ENCODE data around the gene ADCK1.

DNA sequence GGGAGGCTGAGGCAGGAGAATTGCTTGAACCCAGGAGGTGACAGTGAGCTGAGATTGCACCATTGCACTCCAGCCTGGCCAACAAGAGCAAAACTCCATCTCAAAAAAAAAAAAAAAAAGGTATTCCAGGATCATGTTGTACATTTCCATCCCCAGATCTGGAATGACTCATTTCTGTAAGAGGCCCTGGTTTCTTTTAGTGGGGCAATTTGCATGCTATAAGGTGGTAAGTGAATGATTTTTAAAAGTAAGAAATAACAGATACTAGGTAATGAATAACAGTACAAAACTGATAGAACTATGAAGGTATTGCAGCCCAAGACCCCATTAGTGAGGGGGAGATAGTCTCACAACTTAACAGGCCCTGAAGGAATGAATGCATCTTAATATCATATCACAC is 17.7 kb upstream of the ADCK1 start:
- TF ChIP-seq PHF20 (CRISPR knock-in tag; IDR thresholded peaks at IDR 0.05), result no peak
- no peak for TF ChIP-seq HDAC6 (IDR thresholded peaks at IDR 0.05; ENCODE audit: low read depth, low read length)
- no peak for TF ChIP-seq CREM (IDR thresholded peaks at IDR 0.05)
- no peak for TF ChIP-seq CREM (CRISPR knock-in tag; IDR thresholded peaks at IDR 0.05)
- TF ChIP-seq, protein P1, sequence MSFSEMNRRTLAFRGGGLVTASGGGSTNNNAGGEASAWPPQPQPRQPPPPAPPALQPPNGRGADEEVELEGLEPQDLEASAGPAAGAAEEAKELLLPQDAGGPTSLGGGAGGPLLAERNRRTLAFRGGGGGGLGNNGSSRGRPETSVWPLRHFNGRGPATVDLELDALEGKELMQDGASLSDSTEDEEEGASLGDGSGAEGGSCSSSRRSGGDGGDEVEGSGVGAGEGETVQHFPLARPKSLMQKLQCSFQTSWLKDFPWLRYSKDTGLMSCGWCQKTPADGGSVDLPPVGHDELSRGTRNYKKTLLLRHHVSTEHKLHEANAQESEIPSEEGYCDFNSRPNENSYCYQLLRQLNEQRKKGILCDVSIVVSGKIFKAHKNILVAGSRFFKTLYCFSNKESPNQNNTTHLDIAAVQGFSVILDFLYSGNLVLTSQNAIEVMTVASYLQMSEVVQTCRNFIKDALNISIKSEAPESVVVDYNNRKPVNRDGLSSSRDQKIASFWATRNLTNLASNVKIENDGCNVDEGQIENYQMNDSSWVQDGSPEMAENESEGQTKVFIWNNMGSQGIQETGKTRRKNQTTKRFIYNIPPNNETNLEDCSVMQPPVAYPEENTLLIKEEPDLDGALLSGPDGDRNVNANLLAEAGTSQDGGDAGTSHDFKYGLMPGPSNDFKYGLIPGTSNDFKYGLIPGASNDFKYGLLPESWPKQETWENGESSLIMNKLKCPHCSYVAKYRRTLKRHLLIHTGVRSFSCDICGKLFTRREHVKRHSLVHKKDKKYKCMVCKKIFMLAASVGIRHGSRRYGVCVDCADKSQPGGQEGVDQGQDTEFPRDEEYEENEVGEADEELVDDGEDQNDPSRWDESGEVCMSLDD (CRISPR knock-in tag; IDR thresholded peaks at IDR 0.05; ENCODE audit: borderline replicate concordance), result no peak

All from HepG2 (cell line).